ENCODE measurements around the gene HGFAC.

DNA sequence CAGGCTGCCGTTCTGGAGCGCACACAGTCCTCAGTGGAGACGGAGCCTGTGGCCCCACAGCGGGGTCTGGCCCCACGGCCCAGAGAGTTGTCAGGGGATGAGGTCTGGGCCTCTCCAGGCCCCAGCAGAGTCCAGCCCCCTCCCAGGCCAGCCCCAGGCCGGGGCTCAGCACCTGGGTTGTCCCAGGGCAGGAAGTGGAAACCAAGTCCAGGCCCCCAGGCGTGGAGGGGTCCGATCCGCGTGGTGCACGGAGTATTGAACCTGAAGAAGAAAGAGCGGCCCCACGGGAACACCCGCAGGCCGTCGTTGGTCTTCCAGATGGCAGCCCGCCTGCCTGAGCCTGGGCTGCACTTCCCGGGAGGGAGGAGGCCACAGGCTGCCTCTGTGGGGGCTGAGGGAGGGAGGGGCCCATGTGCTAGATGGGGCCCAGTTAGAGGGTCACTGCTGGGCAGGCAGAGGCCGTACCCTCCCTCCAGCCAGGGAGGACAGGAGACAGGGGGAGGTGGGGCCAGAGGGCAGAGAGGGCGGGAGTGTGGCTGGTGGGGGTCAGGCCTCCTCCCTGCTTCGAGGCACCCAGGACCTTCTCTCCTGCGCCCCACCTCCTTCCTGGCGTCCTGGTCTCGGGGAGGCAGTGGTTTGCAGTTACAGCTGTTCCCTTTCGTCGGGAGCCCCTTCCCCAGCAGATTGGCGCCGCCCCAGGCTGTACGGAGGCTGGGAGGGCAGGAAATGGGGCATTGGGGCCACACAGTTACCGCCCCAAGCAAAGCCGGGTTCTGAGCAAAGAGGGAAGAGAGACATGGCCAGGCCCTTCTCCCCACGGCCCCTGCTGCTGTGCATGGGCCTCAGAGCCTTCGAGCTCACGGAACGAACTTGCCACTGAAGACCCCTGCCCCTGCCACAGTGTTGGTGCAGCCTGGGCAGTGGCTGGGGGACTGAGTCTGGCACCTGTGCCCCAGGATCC is 8.1 kb downstream of the HGFAC start:
- TF ChIP-seq SP1 (CRISPR knock-in tag; conservative IDR thresholded peaks at IDR 0.05) = no peak
- TF ChIP-seq, protein P1, sequence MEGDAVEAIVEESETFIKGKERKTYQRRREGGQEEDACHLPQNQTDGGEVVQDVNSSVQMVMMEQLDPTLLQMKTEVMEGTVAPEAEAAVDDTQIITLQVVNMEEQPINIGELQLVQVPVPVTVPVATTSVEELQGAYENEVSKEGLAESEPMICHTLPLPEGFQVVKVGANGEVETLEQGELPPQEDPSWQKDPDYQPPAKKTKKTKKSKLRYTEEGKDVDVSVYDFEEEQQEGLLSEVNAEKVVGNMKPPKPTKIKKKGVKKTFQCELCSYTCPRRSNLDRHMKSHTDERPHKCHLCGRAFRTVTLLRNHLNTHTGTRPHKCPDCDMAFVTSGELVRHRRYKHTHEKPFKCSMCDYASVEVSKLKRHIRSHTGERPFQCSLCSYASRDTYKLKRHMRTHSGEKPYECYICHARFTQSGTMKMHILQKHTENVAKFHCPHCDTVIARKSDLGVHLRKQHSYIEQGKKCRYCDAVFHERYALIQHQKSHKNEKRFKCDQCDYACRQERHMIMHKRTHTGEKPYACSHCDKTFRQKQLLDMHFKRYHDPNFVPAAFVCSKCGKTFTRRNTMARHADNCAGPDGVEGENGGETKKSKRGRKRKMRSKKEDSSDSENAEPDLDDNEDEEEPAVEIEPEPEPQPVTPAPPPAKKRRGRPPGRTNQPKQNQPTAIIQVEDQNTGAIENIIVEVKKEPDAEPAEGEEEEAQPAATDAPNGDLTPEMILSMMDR (IDR thresholded peaks at IDR 0.05) = no peak
- no peak for TF ChIP-seq NR2C2 (CRISPR knock-in tag; IDR thresholded peaks at IDR 0.05)
- TF ChIP-seq ZNF423 (CRISPR knock-in tag; IDR thresholded peaks at IDR 0.05) = no peak
- no peak for TF ChIP-seq ATF2 (CRISPR knock-in tag; IDR thresholded peaks at IDR 0.05; ENCODE audit: borderline replicate concordance, low read depth)

Measured in WTC11 (cell line).